HuH-7.5 (cell line): ENCODE measurements around the gene TMEM132C.
"Not testable (repeated sequence)": the region's sequence is repeated elsewhere in the genome, so short reads cannot be mapped to it uniquely, and the experiment has no call there.

Source experiments
- DNase-seq: peaks from one replicate; pipeline ENCODE4 v3.0.0; 2011; ENCODE audit warnings: low spot score

Gene TMEM132C

GRCh38 chr12:128267131-128267622 lies at the start of gene TMEM132C:
Gene TMEM132C (plus strand): TSS chr12:128267170. CDS start chr12:128267403, 233 bp downstream.
- DNase-seq, result no peak

- no peak for DNase-seq
Observed at GRCh38 chr12:128224226-128224625, 42.7 kb upstream of the TMEM132C start.

- DNase-seq, result no peak
Observed at GRCh38 chr12:128228581-128228980, 38.4 kb upstream of the TMEM132C start.

GRCh38 chr12:128235635-128236417 lies 31.1 kb upstream of the TMEM132C start:
- DNase-seq, result no peak

GRCh38 chr12:128236525-128236924 lies 30.4 kb upstream of the TMEM132C start:
- no peak for DNase-seq

GRCh38 chr12:128240745-128241144 lies 26.2 kb upstream of the TMEM132C start:
- DNase-seq, result no peak

- DNase-seq, result no peak
Observed at GRCh38 chr12:128245121-128245520, 21.8 kb upstream of the TMEM132C start.

- DNase-seq, result no peak
Observed at GRCh38 chr12:128245905-128246304, 21.1 kb upstream of the TMEM132C start.

GRCh38 chr12:128250096-128250495 lies 16.9 kb upstream of the TMEM132C start:
- no peak for DNase-seq

GRCh38 chr12:128253829-128254228 lies 13.1 kb upstream of the TMEM132C start:
- not testable (repeated sequence) for DNase-seq

GRCh38 chr12:128258866-128259555 lies 8.0 kb upstream of the TMEM132C start:
- no peak for DNase-seq

- DNase-seq, result no peak
Observed at GRCh38 chr12:128259556-128260070, 7.4 kb upstream of the TMEM132C start.

- DNase-seq, result no peak
Observed at GRCh38 chr12:128261757-128262156, 5.2 kb upstream of the TMEM132C start.

- no peak for DNase-seq
Observed at GRCh38 chr12:128265566-128265965, 1.4 kb upstream of the TMEM132C start.

GRCh38 chr12:128266086-128266485 lies 884 bp upstream of the TMEM132C start:
- no peak for DNase-seq

- DNase-seq, result no peak
Observed at GRCh38 chr12:128266541-128267130, 334 bp upstream of the TMEM132C start.

- DNase-seq, result no peak
Observed at GRCh38 chr12:128267651-128268378, 845 bp downstream of the TMEM132C start.

GRCh38 chr12:128268379-128268995 lies 1.5 kb downstream of the TMEM132C start:
- DNase-seq, result no peak

- no peak for DNase-seq
Observed at GRCh38 chr12:128269181-128269591, 2.2 kb downstream of the TMEM132C start.

- no peak for DNase-seq
Observed at GRCh38 chr12:128276471-128276870, 9.5 kb downstream of the TMEM132C start.

- DNase-seq, result no peak
Observed at GRCh38 chr12:128286970-128287369, 20.0 kb downstream of the TMEM132C start.
